HG02885 (cell line): ENCODE results near the gene CCNC.

Experiments used
- ATAC-seq: cut with Tn5 transposase; IDR thresholded peaks from one replicate; pipeline ENCODE4 v1.9.1; 2021; ENCODE audit warnings: mild to moderate bottlenecking; ENCODE audit not compliant: unreplicated experiment, poor library complexity

The CCNC gene

DNA sequence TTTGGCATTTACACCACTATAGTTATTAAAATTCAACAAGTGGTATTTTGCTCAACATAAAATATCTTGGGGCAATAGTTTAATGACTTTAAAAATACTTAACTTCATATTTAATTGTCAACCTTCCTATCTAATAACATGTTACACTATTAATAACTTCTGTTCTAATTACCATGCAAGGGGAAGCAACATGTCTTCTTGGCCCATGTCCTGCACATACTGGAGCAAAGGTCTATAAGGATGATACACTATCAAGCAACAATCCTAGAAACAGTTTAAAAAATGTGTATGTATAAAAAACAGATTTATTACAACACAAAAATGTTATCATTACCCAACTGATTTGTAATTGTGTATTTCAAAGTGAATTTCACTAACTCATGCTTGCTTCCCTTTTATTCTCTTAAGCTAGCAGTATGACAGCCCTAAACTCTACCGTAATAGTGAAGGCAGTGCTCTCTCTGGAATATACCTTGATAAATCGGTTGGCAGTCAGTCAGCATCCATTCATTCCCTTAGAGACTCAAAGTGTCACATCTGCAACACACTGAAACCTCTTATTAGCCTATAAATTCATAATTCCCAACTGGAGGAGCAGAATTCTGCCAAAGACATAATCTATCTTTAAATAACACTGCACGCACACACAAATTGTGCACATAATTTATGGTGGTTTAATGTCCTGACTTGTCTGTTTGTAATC lies 18.3 kb downstream of the CCNC start:
- ATAC-seq = no peak

DNA sequence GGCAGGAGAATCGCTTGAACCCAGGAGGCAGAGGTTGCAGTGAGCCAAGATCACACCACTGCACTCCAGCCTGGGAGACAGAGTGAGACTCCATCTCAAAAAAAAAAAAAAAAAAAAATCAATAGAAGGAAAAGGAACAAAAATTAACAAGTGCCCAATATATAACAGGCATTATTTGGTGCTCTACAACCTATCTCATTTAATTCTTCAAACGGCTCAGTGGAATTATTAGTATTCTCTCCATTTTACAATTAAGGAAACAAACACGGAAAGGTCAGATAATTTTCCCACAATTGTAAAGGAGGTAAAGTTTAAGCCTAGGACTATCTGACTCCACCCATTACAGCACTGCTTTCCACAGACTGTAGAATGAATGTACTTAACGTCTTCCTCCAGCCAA lies 19.8 kb downstream of the CCNC start:
- ATAC-seq = no peak

DNA sequence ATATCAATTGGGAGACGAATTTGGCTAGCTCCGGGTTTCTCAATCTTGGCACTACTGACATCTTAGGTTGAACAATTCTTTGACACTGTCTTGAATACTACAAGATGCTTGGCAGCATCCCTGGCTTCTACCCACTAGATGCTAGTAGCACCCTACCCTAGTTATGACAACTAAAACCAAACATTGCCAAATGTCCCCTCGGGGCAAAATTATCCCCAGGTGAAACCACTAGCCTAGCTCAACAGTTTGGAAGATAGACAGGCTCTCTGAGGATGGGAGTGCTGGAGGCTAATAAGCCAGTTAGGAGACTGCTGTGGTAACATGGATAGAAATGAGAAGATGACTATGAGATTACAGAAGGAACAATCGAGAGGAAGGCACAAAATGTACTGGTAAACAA lies 20.9 kb downstream of the CCNC start:
- no peak for ATAC-seq

DNA sequence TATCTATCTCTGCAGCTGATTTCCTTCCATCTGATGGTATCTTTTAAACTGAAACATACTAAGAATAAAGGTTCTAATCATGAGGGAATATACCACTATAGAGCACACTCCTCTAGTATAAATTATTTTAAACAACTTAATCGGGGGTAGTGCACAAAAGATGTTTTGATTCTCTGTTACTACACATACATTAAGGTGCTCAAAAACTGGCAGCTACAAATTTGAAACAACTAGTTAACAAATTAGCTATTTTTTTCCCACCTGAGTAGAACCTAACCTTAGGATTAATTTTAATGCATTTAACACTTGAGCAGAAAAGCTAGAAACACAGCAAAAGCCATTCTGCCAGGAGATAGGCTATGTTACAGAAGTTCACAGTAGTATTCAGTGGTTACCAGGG lies 23.0 kb downstream of the CCNC start:
- ATAC-seq = no peak

DNA sequence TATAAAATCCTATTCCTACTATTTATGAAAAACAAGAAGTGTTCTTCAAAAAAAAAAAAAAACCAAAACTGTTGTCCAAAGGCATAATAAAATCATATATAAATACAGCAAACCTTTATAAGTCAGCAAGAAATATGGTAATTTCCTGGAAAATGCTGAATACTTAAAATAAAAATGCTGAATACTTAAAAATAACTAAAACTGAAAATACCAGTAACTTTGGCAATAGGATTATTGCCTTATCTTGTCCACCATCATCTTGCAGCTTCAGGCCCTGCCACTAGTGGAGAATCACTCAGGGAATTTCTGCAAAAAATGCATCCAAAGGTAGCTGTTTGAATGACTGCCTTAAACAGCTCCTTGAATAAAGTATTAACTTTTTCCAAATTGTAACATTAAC lies 24.5 kb downstream of the CCNC start:
- no peak for ATAC-seq

DNA sequence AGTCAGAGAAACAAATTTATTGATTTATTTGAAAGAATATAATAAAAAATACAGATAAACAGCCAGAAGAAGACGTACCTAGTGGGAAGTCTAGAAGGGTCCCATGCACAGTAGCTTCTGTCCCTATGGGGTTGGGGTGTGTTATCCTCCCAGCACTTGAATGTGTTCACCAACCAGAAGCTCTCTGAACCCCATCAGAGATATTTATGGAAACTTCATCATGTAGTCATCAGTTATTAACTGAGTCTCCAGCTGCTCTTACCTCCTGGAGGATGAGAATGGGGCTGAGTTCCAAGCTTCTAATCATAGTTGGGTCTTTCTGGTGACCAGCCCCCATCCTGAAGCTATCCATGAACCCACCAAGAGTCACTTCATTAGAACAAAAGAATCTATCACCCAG lies 37.8 kb downstream of the CCNC start:
- no peak for ATAC-seq

DNA sequence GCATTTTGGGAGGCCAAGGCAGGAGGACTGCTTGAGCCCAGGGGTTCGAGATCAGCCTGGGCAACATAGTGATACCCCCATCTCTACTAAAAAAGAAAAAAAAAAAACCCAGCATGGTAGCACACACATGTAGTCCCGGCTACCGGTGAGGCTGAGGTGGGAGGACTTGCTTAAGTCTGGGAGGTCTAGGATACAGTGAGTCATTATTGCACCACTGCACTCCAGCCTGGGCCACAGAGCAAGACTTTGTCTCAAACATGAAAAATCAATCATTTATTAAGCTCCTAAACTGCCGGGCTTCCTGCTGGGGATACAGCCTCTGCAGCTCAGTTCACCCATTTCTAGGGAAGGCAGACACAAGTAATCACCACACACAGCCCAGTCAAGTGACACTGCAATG lies 45.9 kb downstream of the CCNC start:
- no peak for ATAC-seq

DNA sequence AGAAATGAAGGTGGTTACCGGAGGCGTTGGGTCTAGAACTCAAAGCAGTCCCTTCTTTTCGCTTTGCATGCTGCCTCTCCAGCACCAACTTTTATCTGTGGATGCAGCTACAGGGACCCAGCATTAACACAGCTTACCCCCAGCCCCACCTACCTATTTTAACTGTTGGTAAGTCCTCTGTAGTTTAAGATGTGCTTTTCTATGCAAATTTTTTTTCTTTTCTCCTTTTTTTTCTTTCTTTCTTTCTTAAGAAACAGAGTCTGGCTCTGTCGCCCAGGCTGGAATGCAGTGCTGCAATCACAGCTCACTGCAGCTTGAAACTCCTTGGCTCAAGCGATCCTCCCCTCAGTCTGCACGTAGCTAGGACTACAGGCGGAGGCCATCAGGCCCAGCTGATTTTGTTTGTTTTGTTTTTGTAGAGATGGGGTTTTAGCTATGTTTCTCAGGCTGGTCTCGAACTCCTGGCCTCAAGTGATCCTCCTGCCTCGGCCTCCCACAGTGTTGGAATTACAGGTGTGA lies 46.8 kb downstream of the CCNC start:
- peak; percentile 31 for ATAC-seq

DNA sequence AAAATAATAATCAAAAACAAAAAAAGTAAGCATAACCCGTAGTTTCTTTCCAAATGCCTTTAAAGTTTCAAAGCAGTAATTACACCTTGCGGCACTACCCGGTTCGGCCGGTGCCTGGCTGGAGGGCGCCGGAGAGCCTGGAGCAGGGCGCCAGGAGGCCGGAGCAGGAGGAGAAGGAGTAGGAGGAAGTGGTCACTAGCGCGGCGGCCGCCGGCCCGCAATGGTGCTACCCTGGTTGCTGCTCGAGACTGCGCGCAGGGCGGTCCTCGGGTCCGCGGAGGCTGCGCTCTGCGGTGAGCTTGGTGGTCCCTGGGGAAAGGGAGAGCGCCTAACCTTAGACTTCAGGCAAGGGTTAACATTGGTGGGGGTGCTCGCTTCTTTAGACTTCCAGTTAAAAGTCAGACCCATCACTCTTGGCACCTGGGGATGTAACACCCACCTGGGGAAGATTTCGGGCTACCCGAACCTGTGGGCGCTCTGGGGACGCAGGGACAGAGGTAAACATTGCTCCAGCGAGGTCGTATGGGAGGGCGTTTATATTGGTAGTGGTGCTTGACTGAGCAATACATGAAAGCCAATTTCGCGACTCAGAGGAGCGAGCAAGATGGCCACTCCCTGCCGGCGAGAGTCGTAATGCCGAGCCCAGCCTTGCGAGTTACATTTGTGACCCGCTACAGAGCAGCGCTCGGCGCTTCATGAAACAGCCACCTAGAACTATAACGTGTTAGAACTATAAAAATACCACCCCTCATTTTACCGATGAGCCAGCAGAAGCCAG lies 47.4 kb downstream of the CCNC start:
- peak; percentile 96 for ATAC-seq

DNA sequence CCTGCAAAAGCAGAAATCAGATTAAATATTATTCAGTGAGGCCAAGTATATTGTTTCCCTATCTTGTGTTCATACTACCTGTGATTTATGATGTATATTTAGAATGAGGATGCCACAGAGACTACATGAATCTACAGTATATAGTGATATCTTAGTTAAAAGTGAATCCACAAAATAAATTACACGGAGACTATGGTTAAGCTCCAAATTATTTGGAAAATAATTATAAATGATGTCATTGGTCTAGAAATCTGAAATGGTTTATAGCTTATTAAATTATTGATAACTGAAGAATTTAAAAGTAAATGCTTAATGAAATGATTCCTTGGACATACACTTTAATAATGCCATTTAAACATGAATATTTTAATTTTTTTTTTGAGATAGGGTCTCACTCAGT lies 49.0 kb downstream of the CCNC start:
- no peak for ATAC-seq

DNA sequence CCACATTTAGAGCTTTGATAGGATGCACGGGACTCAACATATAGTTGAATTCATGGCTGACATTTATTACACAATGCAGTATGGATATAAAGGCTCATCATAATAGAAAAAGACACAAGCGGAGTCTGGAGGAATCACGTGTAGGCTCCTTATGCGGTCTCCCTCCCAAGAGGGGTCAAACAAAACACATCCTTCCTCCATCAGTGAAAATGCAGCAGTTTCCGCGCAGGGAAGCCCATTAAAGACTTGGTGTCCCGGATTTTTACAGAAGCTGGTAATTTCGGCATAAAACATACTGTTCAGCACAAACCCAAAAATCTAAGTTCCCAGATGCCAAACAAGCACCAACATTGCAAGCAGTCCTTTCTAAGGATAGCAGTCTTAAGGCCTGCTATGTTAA lies 54.4 kb downstream of the CCNC start:
- no peak for ATAC-seq

DNA sequence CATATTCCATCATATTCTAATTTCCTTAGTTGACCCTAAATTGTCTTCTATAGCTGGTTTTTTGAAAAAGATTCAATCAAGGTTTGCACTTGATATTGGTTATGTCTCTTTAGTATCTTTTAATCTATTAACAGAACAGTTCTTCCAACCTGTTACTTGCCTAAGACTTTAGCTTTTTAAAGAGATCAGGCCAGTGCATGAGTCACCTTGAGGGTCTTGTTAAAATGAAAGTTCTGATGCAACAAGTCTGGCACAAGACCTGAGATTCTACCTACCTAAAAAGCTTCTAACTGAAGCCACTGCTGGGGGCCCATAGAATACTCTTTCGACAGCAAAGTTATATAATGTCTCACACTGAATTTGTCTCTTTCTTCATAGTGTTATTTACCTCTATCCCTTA lies 56.4 kb downstream of the CCNC start:
- ATAC-seq = no peak

DNA sequence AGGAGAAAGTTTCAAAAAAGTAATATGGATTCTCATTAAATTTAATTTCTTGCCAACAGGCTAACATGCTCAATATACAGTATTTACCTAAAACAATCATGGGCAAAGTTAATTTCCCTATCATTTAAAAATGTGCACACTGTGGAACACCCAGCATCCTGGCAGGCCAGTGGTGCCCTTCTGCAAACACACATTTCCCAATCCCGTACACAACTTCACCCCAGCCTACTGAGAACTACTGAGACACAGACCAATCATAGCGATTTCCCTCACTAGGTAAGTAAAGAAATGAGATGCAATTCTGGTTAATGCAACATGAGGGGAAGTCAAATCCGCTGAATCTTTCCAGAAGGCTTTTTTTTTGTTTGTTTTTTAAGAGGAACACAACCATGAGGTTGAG lies 60.8 kb downstream of the CCNC start:
- no peak for ATAC-seq

DNA sequence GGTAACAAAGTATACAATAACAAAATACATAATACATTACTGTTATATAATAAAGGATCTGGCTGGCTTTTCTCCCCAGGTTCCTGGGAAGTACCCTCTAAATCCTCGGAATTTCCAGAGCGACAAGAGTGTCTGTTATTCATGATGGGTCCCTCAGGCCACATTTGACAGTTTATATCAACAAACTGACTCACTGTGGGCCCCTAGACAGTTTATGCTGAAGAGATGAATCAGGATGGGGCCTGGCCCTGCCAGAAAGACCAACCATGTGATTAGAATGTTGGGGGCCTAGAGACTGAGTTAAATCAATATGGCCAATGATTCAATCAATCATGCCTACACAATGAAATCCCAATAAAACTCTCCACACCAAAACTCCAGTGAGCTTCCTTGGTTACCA lies 66.7 kb downstream of the CCNC start:
- no peak for ATAC-seq

DNA sequence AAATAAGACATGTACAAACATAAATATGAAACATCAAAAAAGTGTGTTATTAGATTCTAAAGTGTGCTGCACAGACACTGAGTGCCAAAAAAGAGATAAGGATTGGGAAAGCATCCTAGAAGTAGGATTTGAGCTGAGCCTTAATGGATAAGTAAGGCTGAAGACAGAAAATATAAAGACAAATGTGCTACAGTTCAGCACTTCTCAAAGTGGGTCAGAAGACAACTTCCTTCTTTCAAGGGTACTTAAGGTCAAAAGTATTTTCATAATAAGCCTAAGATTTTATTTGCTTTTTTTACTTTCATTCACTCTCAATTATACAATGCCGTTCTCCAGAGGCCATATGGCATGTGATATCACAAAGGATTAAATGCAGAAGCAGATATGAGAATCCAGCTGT lies 70.0 kb downstream of the CCNC start:
- no peak for ATAC-seq

DNA sequence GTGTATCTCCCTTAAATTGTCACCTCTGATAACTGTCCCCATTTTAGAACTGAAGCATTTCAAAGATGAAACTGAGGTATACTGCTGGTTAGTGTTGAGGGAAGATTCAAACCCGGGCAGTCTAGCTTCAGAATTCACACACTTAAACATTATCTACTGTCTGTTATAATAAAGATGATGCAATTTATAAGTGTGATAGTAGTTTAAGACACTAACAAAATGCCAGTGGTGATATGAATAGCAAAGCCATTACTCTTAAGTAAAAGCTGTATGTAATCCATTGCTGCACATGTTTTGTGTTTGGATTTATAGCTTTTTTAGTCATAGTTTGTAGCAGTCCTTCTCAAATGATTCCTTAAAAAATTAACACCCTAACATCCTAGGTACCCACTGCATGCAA lies 73.0 kb downstream of the CCNC start:
- no peak for ATAC-seq
